Mammary epithelial cell (primary cell): ENCODE results near the gene CCDC61.

Experiments used
- CTCF ChIP-seq, 2 donors: IDR thresholded peaks in 1 of 2; conservative IDR thresholded peaks in 1 of 2; 2 replicates each; pipeline ENCODE4 v1.5.1; 2011 to 2012; ENCODE audit warnings: inconsistent platforms in 2 of 2, low read length in 2 of 2, mild to moderate bottlenecking in 2 of 2, control low read depth in 1 of 2, low read depth in 1 of 2; ENCODE audit not compliant: insufficient read depth in 1 of 2; ENCODE audit errors: extremely low read depth in 1 of 2
- EZH2 ChIP-seq: IDR thresholded peaks from 2 replicates; pipeline ENCODE4 v1.6.1; 2012; ENCODE audit warnings: low read length, inconsistent platforms, borderline replicate concordance

- no peak for TF ChIP-seq CTCF (conservative IDR thresholded peaks at IDR 0.05 in 1 of 2, IDR thresholded peaks at IDR 0.05 in 1 of 2; ENCODE audit: extremely low read depth in 1 of 2, insufficient read depth in 1 of 2, low read depth in 1 of 2, low read length in 2 of 2)
- TF ChIP-seq EZH2, result no peak
These were observed 28.1 kb downstream of the CCDC61 start for GRCh38 chr19:46023311-46023779.
